ENCODE measurements around the gene DKK1. TPM values are rescaled to one million over a fixed set of nuclear protein-coding genes. Genes with fewer than 3 reads are reported as not detected.

DKK1 gene
- total RNA-seq, 4 donors from 2014 or later, result 3.5 to 13.3 (median 6.0) TPM

GRCh38 chr10:52331638-52332364 lies 17.7 kb downstream of the DKK1 start:
- no peak for TF ChIP-seq CTCF (IDR thresholded peaks at IDR 0.05)
- no peak for ATAC-seq (ENCODE audit: low FRiP score)
- DNase-seq (ENCODE audit: low spot score), result no peak

GRCh38 chr10:52332815-52333214 lies 18.7 kb downstream of the DKK1 start:
- ATAC-seq (ENCODE audit: low FRiP score) (no peak), DNase-seq (ENCODE audit: low spot score) (no peak)
- no peak for TF ChIP-seq CTCF (IDR thresholded peaks at IDR 0.05)

- no peak for DNase-seq (ENCODE audit: low spot score)
- no peak for ATAC-seq (ENCODE audit: low FRiP score)
- TF ChIP-seq CTCF (IDR thresholded peaks at IDR 0.05), result no peak
These were observed 20.5 kb downstream of the DKK1 start for GRCh38 chr10:52334595-52334994.

GRCh38 chr10:52335665-52336064 lies 21.6 kb downstream of the DKK1 start:
- DNase-seq (ENCODE audit: low spot score), result no peak
- TF ChIP-seq CTCF (IDR thresholded peaks at IDR 0.05), result no peak

GRCh38 chr10:52337225-52337624 lies 23.1 kb downstream of the DKK1 start:
- no peak for TF ChIP-seq CTCF (IDR thresholded peaks at IDR 0.05)
- no peak for DNase-seq (ENCODE audit: low spot score)
- ATAC-seq (ENCODE audit: low FRiP score), result no peak

More at GRCh38 chr10:52335665-52336064, 21.6 kb downstream of the DKK1 start:
- ATAC-seq (ENCODE audit: low FRiP score), result no peak

GRCh38 chr10:52343439-52343838 lies 29.4 kb downstream of the DKK1 start:
- no peak for TF ChIP-seq CTCF (IDR thresholded peaks at IDR 0.05)
- DNase-seq (ENCODE audit: low spot score) (no peak), ATAC-seq (ENCODE audit: low FRiP score) (no peak)
